Measurements from ENCODE around the gene EXD3. TPM values are rescaled to one million over a fixed set of nuclear protein-coding genes. Genes with fewer than 3 reads are reported as not detected.

The EXD3 gene
- polyA plus RNA-seq, 2 of the 4 experiments (the other 2 are of a cell fraction), result 3.4 to 4.5 TPM

- Histone ChIP-seq H3K4me3 (no peak overlapping the region), H3K4me1 (peaks cover 24% of the 10 kb centered on the region), H3K9me3 (no peaks in the 10 kb centered on the region), H3K27ac (no peak overlapping the region), H3K4me2 (no peak overlapping the region)
- 96% methylated on average over 9 of the region's 26 CpGs for WGBS (ENCODE audit: missing lambda C conversion rate)
- ATAC-seq (no peak), DNase-seq (ENCODE audit: low read depth in 1 of 2, low spot score in 1 of 2) (no peak), FAIRE-seq (no peak)
- no peak for TF ChIP-seq KDM1A (IDR thresholded peaks at IDR 0.05; ENCODE audit: low read depth)
- TF ChIP-seq RCOR1 (IDR thresholded peaks at IDR 0.05; ENCODE audit: low read depth, low read length), result no peak
- TF ChIP-seq HEYL (CRISPR knock-in tag; IDR thresholded peaks at IDR 0.05), result no peak
- TF ChIP-seq RAD21 (conservative IDR thresholded peaks at IDR 0.05 in 1 of 2, IDR thresholded peaks at IDR 0.05 in 1 of 2), result no peak
- TF ChIP-seq ZC3H11A (IDR thresholded peaks at IDR 0.05), result no peak
- TF ChIP-seq RNF2 (IDR thresholded peaks at IDR 0.05; ENCODE audit: borderline replicate concordance, low read depth), result no peak
- no peak for TF ChIP-seq HOXB5 (CRISPR knock-in tag; IDR thresholded peaks at IDR 0.05)
- TF ChIP-seq BHLHE40 (IDR thresholded peaks at IDR 0.05; ENCODE audit: low read depth, low read length), result no peak
- ChIA-PET POLR2A (no interaction called here), CTCF (interaction anchor here (0.6 to 8.1 kb wide), 5 partner anchors 10 to 168 kb away, joined by 3 to 98 read pairs (median 3); partner anchors contain the start of genes ENTPD8, EXD3 and NOXA1)
These were observed 11.0 kb upstream of the EXD3 start for GRCh38 chr9:137433916-137434431.

- no peak for ATAC-seq
- WGBS (ENCODE audit: missing lambda C conversion rate), result no CpG with 5 or more reads among the region's 19 CpGs
- FAIRE-seq, result no peak
- no peak overlapping the region for H3K4me2 ChIP-seq
- no peak for DNase-seq (ENCODE audit: low read depth in 1 of 2, low spot score in 1 of 2)
- H3K4me3 ChIP-seq, result no peak overlapping the region
- H3K9me3 ChIP-seq, result no peaks in the 10 kb centered on the region
- no peak for TF ChIP-seq ZSCAN20 (CRISPR knock-in tag; IDR thresholded peaks at IDR 0.05)
- no peak for TF ChIP-seq EHF (CRISPR knock-in tag; IDR thresholded peaks at IDR 0.05)
- ChIA-PET POLR2A (no interaction called here), CTCF (interaction anchor here (0.6 to 8.1 kb wide), 5 partner anchors 10 to 169 kb away, joined by 3 to 98 read pairs (median 3); partner anchors contain the start of genes ENTPD8, EXD3 and NOXA1)
- H3K4me1 ChIP-seq, result peaks cover 24% of the 10 kb centered on the region
- H3K27ac ChIP-seq, result no peak overlapping the region
These were observed 10.5 kb upstream of the EXD3 start for GRCh38 chr9:137433349-137433915.

- 85% methylated on average over 12 of the region's 20 CpGs for WGBS (ENCODE audit: missing lambda C conversion rate)
- Histone ChIP-seq H3K27ac (no peak overlapping the region), H3K4me2 (no peak overlapping the region), H3K4me1 (peaks cover 24% of the 10 kb centered on the region), H3K9me3 (no peaks in the 10 kb centered on the region), H3K4me3 (no peak overlapping the region)
- DNase-seq (ENCODE audit: low read depth in 1 of 2, low spot score in 1 of 2) (no peak), FAIRE-seq (no peak), ATAC-seq (no peak)
- ChIA-PET POLR2A (no interaction called here), CTCF (interaction anchor here (1.1 to 8.1 kb wide), 5 partner anchors 9 to 131 kb away, joined by 3 to 98 read pairs (median 6); partner anchors contain the start of genes ENTPD8, EXD3, NOXA1 and NRARP)
- no peak for TF ChIP-seq TFCP2L1 (CRISPR knock-in tag; IDR thresholded peaks at IDR 0.05)
These were observed 9.9 kb upstream of the EXD3 start for GRCh38 chr9:137432687-137433348.

GRCh38 chr9:137431416-137431931, 8.5 kb upstream of the EXD3 start:
- ATAC-seq (no peak), FAIRE-seq (no peak), DNase-seq (ENCODE audit: low read depth in 1 of 2, low spot score in 1 of 2) (no peak)
- CTCF ChIA-PET, result interaction anchor here (1.2 to 8.1 kb wide), 4 partner anchors 8 to 129 kb away, joined by 3 to 98 read pairs (median 46); partner anchors contain the start of genes ENTPD8, EXD3, NOXA1 and NRARP
- no peaks in the 10 kb centered on the region for H3K9me3 ChIP-seq
- H3K4me1 ChIP-seq, result peaks cover 22% of the 10 kb centered on the region
- TF ChIP-seq CBX8 (IDR thresholded peaks at IDR 0.05) (no peak), ZNF302 (CRISPR knock-in tag; IDR thresholded peaks at IDR 0.05) (no peak), CHD2 (IDR thresholded peaks at IDR 0.05; ENCODE audit: low read length, partially characterized antibody) (no peak), EP300 (IDR thresholded peaks at IDR 0.05) (no peak), JUN (IDR thresholded peaks at IDR 0.05) (no peak), KDM1A (IDR thresholded peaks at IDR 0.05; ENCODE audit: low read depth) (no peak), HOXA7 (CRISPR knock-in tag; IDR thresholded peaks at IDR 0.05) (no peak), MAFK (IDR thresholded peaks at IDR 0.05; ENCODE audit: partially characterized antibody) (no peak), HEYL (CRISPR knock-in tag; IDR thresholded peaks at IDR 0.05) (no peak), MAZ (IDR thresholded peaks at IDR 0.05; ENCODE audit: borderline replicate concordance, low read depth, low read length) (no peak)
- 93% methylated on average over 20 of the region's 21 CpGs for WGBS (ENCODE audit: missing lambda C conversion rate)
- no peak overlapping the region for H3K27ac ChIP-seq
- no peak overlapping the region for H3K4me3 ChIP-seq
- POLR2A ChIA-PET, result interaction anchor here (1.5 kb wide), 1 partner anchor 8 kb away, joined by 5 read pairs; the partner anchor contains the start of genes EXD3 and NOXA1
- no peak overlapping the region for H3K4me2 ChIP-seq
